AG04449 (cell line): ENCODE data around the gene ERCC6.

ENCODE experiments used
- CTCF ChIA-PET: fragments of 350-600 bp; formaldehyde crosslinking; extraction: SDS; loops from one replicate; lab custom pipeline; 2021; ENCODE audit warnings: antibody characterized with exemption; lab: Yijun Ruan, JAX
- POLR2A ChIA-PET: fragments of 400-600, 350-600 bp; formaldehyde crosslinking; extraction: SDS; loops from one replicate; lab custom pipeline; 2020; ENCODE audit warnings: antibody characterized with exemption, inconsistent platforms; lab: Yijun Ruan, JAX
- DNase-seq: peaks from one replicate; pipeline ENCODE4 v3.0.0-alpha.2; 2010; ENCODE audit warnings: low read depth, low spot score
- H3K4me3 ChIP-seq: 2 replicates; pipeline ENCODE4 v1.5.1; 2011; ENCODE audit warnings: low read depth, mild to moderate bottlenecking, control low read depth, low read length
- CTCF ChIP-seq: IDR thresholded peaks from one replicate; pipeline ENCODE4 v1.5.1; 2011; ENCODE audit warnings: mild to moderate bottlenecking, moderate library complexity, low read length, control low read depth, inconsistent platforms; ENCODE audit not compliant: insufficient read depth; ENCODE audit errors: missing control alignments

The ERCC6 gene

DNA sequence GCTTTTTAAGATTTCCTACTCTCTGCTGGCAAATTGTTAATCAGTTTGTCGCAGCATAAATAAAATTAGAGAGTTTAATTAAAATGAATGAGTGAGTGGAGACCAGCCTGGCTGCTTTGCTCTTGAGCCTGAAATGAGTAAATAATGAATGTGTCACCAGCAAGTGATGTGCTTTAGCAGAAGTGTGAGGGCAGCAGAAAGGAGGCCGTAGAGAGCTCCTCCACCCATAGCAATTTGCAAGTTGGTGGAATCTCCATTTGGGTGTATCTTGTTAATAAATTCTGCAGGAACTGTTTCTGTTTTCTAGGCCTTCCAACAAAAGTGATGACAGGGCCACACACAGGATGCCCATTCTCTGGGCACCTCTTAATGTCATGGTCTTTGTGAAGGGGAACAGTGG is 18.8 kb upstream of the ERCC6 start:
- CTCF ChIA-PET, result interaction anchor here (1.0 kb wide), 1 partner anchor 37 kb away, joined by 3 read pairs; no protein-coding TSS in a partner anchor
- no peak for TF ChIP-seq CTCF
- H3K4me3 ChIP-seq, result no peak overlapping the region
- POLR2A ChIA-PET, result interaction anchor here (0.9 kb wide), 1 partner anchor 10 kb away, joined by 3 read pairs; no protein-coding TSS in a partner anchor
- no peak for DNase-seq

- CTCF ChIA-PET, result interaction anchor here (1.0 to 1.1 kb wide), 2 partner anchors 16 to 38 kb away, joined by 3 to 4 read pairs; no protein-coding TSS in a partner anchor
- DNase-seq, result no peak
- no peak for TF ChIP-seq CTCF
- POLR2A ChIA-PET, result no interaction called here
- no peak overlapping the region for H3K4me3 ChIP-seq
Observed at GRCh38 chr10:49556723-49557122, 17.8 kb upstream of the ERCC6 start.

GRCh38 chr10:49552277-49552676 is 13.4 kb upstream of the ERCC6 start:
- peak; percentile 80 for DNase-seq
- no peak for TF ChIP-seq CTCF
- ChIA-PET CTCF (interaction anchor here (1.0 to 2.2 kb wide), 4 partner anchors 33 to 896 kb away, joined by 4 to 9 read pairs (median 4); no protein-coding TSS in a partner anchor), POLR2A (interaction anchor here (0.8 to 1.7 kb wide), 6 partner anchors 8 to 28 kb away, joined by 4 to 15 read pairs (median 7); partner anchors contain the start of gene ERCC6)
- peak overlapping the region; percentile 1; the same call in 1 of the 2 replicates for H3K4me3 ChIP-seq

GRCh38 chr10:49550563-49550962 is 11.6 kb upstream of the ERCC6 start:
- no peak for DNase-seq
- ChIA-PET CTCF (interaction anchor here (0.8 to 2.2 kb wide), 4 partner anchors 10 to 49 kb away, joined by 3 to 7 read pairs (median 4); partner anchors contain the start of gene ERCC6), POLR2A (interaction anchor here (0.6 to 1.7 kb wide), 4 partner anchors 11 to 31 kb away, joined by 4 to 7 read pairs (median 5); no protein-coding TSS in a partner anchor)
- H3K4me3 ChIP-seq, result no peak overlapping the region
- TF ChIP-seq CTCF, result no peak

GRCh38 chr10:49549640-49550346 is 10.9 kb upstream of the ERCC6 start:
- ChIA-PET POLR2A (interaction anchor here (0.6 to 1.7 kb wide), 3 partner anchors 10 to 30 kb away, joined by 5 to 7 read pairs (median 5); no protein-coding TSS in a partner anchor), CTCF (interaction anchor here (0.8 to 2.2 kb wide), 4 partner anchors 9 to 50 kb away, joined by 3 to 7 read pairs (median 4); partner anchors contain the start of gene ERCC6)
- H3K4me3 ChIP-seq, result no peak overlapping the region
- no peak for TF ChIP-seq CTCF
- DNase-seq, result no peak

- POLR2A ChIA-PET, result no interaction called here
- no peak for TF ChIP-seq CTCF
- CTCF ChIA-PET, result interaction anchor here (0.6 kb wide), 1 partner anchor 22 kb away, joined by 3 read pairs; no protein-coding TSS in a partner anchor
- no peak overlapping the region for H3K4me3 ChIP-seq
- no peak for DNase-seq
Observed at GRCh38 chr10:49543604-49544003, 4.7 kb upstream of the ERCC6 start.
